Neural progenitor cell (in vitro differentiated cells): ENCODE results near the gene RGS3.

Experiments used
- CTCF ChIP-seq: fragments of 200-600 bp; sonication (generic); IDR thresholded peaks from 2 replicates; pipeline ENCODE4 v1.5.1; 2017; ENCODE audit warnings: antibody characterized with exemption, mild to moderate bottlenecking
- EZH2phosphoT487 ChIP-seq: fragments of 200-600 bp; sonication (generic); IDR thresholded peaks from 2 replicates; pipeline ENCODE4 v1.6.1; 2017; ENCODE audit warnings: antibody characterized with exemption

DNA sequence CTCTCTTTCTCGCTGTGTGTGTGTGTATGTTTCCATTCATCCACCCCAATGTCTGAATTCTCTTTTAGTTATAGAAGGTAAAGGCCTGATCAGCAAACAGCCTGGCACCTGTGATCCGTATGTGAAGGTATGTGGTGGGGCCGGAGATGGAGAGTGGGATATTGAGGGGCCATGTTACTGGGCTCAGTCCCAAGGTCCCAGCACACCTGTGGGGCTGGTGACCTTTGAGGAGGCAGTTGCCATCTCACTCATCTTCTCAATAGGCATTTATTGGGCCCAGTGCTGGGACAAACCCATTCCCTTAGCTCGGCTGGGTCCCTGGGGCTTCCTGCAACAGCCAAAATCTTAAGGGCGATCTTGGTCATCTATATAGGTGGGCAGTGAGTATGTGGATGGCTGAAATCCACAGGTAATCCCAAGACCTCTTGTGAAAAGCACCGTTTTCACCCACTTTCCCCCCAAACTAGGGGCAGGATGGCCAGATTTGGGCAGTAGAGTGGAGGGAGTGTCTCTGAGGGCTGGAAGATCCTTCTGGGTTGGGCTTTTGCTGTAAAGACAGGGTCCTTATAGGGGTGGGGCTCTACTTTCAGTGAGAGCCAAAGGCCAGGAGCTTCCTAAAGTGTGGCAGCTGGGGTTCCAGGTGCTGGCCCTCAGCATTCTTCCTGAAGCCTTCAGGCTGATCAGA is 19.6 kb downstream of the RGS3 start:
- no peak for TF ChIP-seq CTCF
- no peak for TF ChIP-seq EZH2phosphoT487
